H9 (cell line): ENCODE measurements around the gene CSF1. TPM values are rescaled to one million over a fixed set of nuclear protein-coding genes. Genes with fewer than 3 reads are reported as not detected.

Experiments
- DNase-seq: peaks from one replicate; pipeline ENCODE4 v3.0.0-alpha.2; 2017
- H2AFZ ChIP-seq: one replicate; pipeline ENCODE4 v1.6.1; 2013; ENCODE audit warnings: mild to moderate bottlenecking, low read length, control low read depth, moderate library complexity
- H2AK5ac ChIP-seq: 2 replicates; pipeline ENCODE4 v1.6.1; 2013; ENCODE audit warnings: low read length, control low read depth, mixed read lengths; ENCODE audit not compliant: insufficient read length
- H2BK120ac ChIP-seq: one replicate; pipeline ENCODE4 v1.6.1; 2013; ENCODE audit warnings: low read depth, mild to moderate bottlenecking, low read length, control low read depth, inconsistent platforms; ENCODE audit not compliant: poor library complexity, severe bottlenecking
- H2BK12ac ChIP-seq: 2 replicates; pipeline ENCODE4 v1.6.1; 2013; ENCODE audit warnings: low read length, control low read depth, mixed read lengths, low read depth; ENCODE audit not compliant: insufficient read length
- H2BK15ac ChIP-seq: 2 replicates; pipeline ENCODE4 v1.6.1; 2013; ENCODE audit warnings: low read depth, low read length, control low read depth
- H2BK20ac ChIP-seq: one replicate; pipeline ENCODE4 v1.6.1; 2013; ENCODE audit warnings: low read depth, mild to moderate bottlenecking, low read length, control low read depth, inconsistent platforms; ENCODE audit not compliant: poor library complexity, severe bottlenecking
- H2BK5ac ChIP-seq: 2 replicates; pipeline ENCODE4 v1.6.1; 2013; ENCODE audit warnings: low read length, control low read depth, mixed read lengths; ENCODE audit not compliant: insufficient read length
- H3K14ac ChIP-seq: 2 replicates; pipeline ENCODE4 v1.6.1; 2013; ENCODE audit warnings: low read length, control low read depth; ENCODE audit not compliant: insufficient read depth
- H3K18ac ChIP-seq: 2 replicates; pipeline ENCODE4 v1.6.1; 2013; ENCODE audit warnings: low read depth, mild to moderate bottlenecking, mixed read lengths, low read length, control low read depth; ENCODE audit not compliant: insufficient read length
- H3K23ac ChIP-seq: 2 replicates; pipeline ENCODE4 v1.6.1; 2013; ENCODE audit warnings: low read length, control low read depth, mixed read lengths, low read depth; ENCODE audit not compliant: insufficient read length
- H3K23me2 ChIP-seq: 2 replicates; pipeline ENCODE4 v1.6.1; 2013; ENCODE audit warnings: low read depth, mild to moderate bottlenecking, mixed read lengths, low read length, control low read depth; ENCODE audit not compliant: insufficient read length, poor library complexity, severe bottlenecking
- H3K27ac ChIP-seq: 2 replicates; pipeline ENCODE4 v1.5.1; 2013; ENCODE audit warnings: low read length, control low read depth, mixed read lengths, low read depth; ENCODE audit not compliant: insufficient read length
- H3K27me3 ChIP-seq: 2 replicates; pipeline ENCODE4 v1.6.1; 2013; ENCODE audit warnings: low read length, control low read depth, inconsistent platforms; ENCODE audit not compliant: insufficient read depth
- H3K4ac ChIP-seq: 2 replicates; pipeline ENCODE4 v1.6.1; 2013; ENCODE audit warnings: low read depth, mild to moderate bottlenecking, control low read depth, inconsistent platforms, low read length, moderate library complexity
- H3K4me1 ChIP-seq: 2 replicates; pipeline ENCODE4 v1.6.1; 2013; ENCODE audit warnings: low read length, control low read depth, inconsistent platforms; ENCODE audit not compliant: insufficient read depth
- H3K4me2 ChIP-seq: 2 replicates; pipeline ENCODE4 v1.6.1; 2013; ENCODE audit warnings: low read length, control low read depth, mixed read lengths; ENCODE audit not compliant: insufficient read length, insufficient read depth
- H3K56ac ChIP-seq: 2 replicates; pipeline ENCODE4 v1.6.1; 2013; ENCODE audit warnings: low read depth, mild to moderate bottlenecking, mixed read lengths, low read length, control low read depth; ENCODE audit not compliant: insufficient read length
- H3K79me1 ChIP-seq: 2 replicates; pipeline ENCODE4 v1.6.1; 2013; ENCODE audit warnings: low read depth, mild to moderate bottlenecking, moderate library complexity, low read length, control low read depth, inconsistent platforms; ENCODE audit not compliant: insufficient read depth, poor library complexity, severe bottlenecking
- H3K79me2 ChIP-seq: 2 replicates; pipeline ENCODE4 v1.6.1; 2013; ENCODE audit warnings: low read length, control low read depth, inconsistent platforms; ENCODE audit not compliant: insufficient read depth
- H3K9ac ChIP-seq: 2 replicates; pipeline ENCODE4 v1.6.1; 2013; ENCODE audit warnings: low read length, control low read depth, mixed read lengths; ENCODE audit not compliant: insufficient read length; ENCODE audit errors: extremely low read depth
- H3K9me3 ChIP-seq: one replicate; pipeline ENCODE4 v1.6.1; 2013; ENCODE audit warnings: low read depth, low read length, inconsistent platforms; ENCODE audit not compliant: control insufficient read depth
- H3T11ph ChIP-seq: one replicate; pipeline ENCODE4 v1.6.1; 2013; ENCODE audit warnings: mild to moderate bottlenecking, low read length, control low read depth, inconsistent platforms
- H4K20me1 ChIP-seq: one replicate; pipeline ENCODE4 v1.6.1; 2013; ENCODE audit not compliant: control insufficient read depth, insufficient read length, insufficient read depth
- H4K5ac ChIP-seq: 2 replicates; pipeline ENCODE4 v1.6.1; 2013; ENCODE audit warnings: low read depth, mild to moderate bottlenecking, mixed read lengths, low read length, control low read depth; ENCODE audit not compliant: insufficient read length
- H4K8ac ChIP-seq: replicated peaks from 2 replicates; pipeline ENCODE4 v1.6.1; 2013; ENCODE audit warnings: low read length, control low read depth, mixed read lengths, low read depth; ENCODE audit not compliant: insufficient read length
- H4K91ac ChIP-seq: 2 replicates; pipeline ENCODE4 v1.6.1; 2013; ENCODE audit warnings: low read depth, mild to moderate bottlenecking, moderate library complexity, mixed read lengths, low read length, control low read depth; ENCODE audit not compliant: insufficient read length
- H3K27ac Mint-ChIP-seq, 3 experiments: 2 replicates in 2 of 3; 3 replicates in 1 of 3; pipeline ENCODE4 v1.8.0; 2020 to 2021; ENCODE audit warnings: mixed read lengths in 3 of 3, mild to moderate bottlenecking in 1 of 3, moderate library complexity in 1 of 3
- H3K27me3 Mint-ChIP-seq: 2 replicates; pipeline ENCODE4 v1.8.0; 2021; ENCODE audit warnings: low read depth, mild to moderate bottlenecking, moderate library complexity, mixed read lengths
- H3K36me3 Mint-ChIP-seq, 3 experiments: 2 replicates in 2 of 3; 3 replicates in 1 of 3; pipeline ENCODE4 v1.8.0; 2020 to 2021; ENCODE audit warnings: low read depth in 3 of 3, mixed read lengths in 3 of 3; ENCODE audit not compliant: insufficient read depth in 1 of 3
- H3K4me1 Mint-ChIP-seq, 2 experiments: 2 replicates each; pipeline ENCODE4 v1.8.0; 2020; ENCODE audit warnings: mixed read lengths in 2 of 2
- H3K4me3 Mint-ChIP-seq, 2 experiments: 2 replicates in 1 of 2; 3 replicates in 1 of 2; pipeline ENCODE4 v1.8.0; 2020 to 2021; ENCODE audit warnings: mild to moderate bottlenecking in 2 of 2, mixed read lengths in 2 of 2, moderate library complexity in 1 of 2
- H3K9me3 Mint-ChIP-seq, 2 experiments: 2 replicates in 1 of 2; 3 replicates in 1 of 2; pipeline ENCODE4 v1.8.0; 2020; ENCODE audit warnings: mild to moderate bottlenecking in 2 of 2, mixed read lengths in 2 of 2, moderate library complexity in 1 of 2
- WGBS: extraction: QIAGEN DNeasy Blood & Tissue Kit; methylation state at CpG from one replicate; pipeline ENCODE4 v1.1.7; 2013; ENCODE audit warnings: missing lambda C conversion rate, low lambda C conversion rate, mixed read lengths; ENCODE audit not compliant: insufficient read length; ENCODE audit errors: extremely low coverage; 5-methylcytosine and 5-hydroxymethylcytosine counted together
- total RNA-seq: library from RNA; stranded (reverse); gene quantifications from 2 replicates; pipeline ENCODE4 v1.2.1, GENCODE V29; 2021
- TF ChIP-seq, protein P1 (sequence below): fragments of 200-600 bp; sonication (generic); conservative IDR thresholded peaks from 3 replicates; pipeline ENCODE4 v1.8.0; 2021; ENCODE audit warnings: antibody characterized with exemption, mild to moderate bottlenecking

CSF1 gene
- total RNA-seq, 1 experiment from 2014 or later: 2.3 TPM

DNA sequence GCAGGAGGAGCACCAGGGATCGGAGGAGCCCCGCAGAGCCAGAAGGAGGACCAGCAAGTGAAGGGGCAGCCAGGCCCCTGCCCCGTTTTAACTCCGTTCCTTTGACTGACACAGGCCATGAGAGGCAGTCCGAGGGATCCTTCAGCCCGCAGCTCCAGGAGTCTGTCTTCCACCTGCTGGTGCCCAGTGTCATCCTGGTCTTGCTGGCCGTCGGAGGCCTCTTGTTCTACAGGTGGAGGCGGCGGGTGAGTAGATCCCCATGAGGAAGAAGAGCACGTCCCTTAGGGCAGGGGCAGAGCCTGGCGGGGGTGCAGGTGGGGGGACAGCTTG lies 13.3 kb downstream of the CSF1 start:
- Histone ChIP-seq H3K56ac (no peak overlapping the region), H3K79me2 (no peaks in the 10 kb centered on the region), H3K27me3 (no peaks in the 10 kb centered on the region), H3K4me1 (no peaks in the 10 kb centered on the region), H3K9me3 (no peaks in the 10 kb centered on the region), H4K5ac (no peak overlapping the region), H3K4ac (no peak overlapping the region), H3K23me2 (peaks cover 4% of the 10 kb centered on the region), H2BK12ac (no peak overlapping the region), H4K8ac (no peak overlapping the region), H3K27ac (no peak overlapping the region), H2BK20ac (no peak overlapping the region), H3K9ac (no peak overlapping the region), H3K79me1 (no peaks in the 10 kb centered on the region), H2AK5ac (no peak overlapping the region), H3K4me2 (no peak overlapping the region), H3K14ac (no peak overlapping the region), H2BK15ac (no peak overlapping the region), H2BK120ac (no peak overlapping the region), H4K91ac (no peak overlapping the region), H2AFZ (no peak overlapping the region), H3T11ph (no peak overlapping the region), H3K23ac (no peak overlapping the region), H4K20me1 (no peaks in the 10 kb centered on the region), H2BK5ac (no peak overlapping the region), H3K18ac (no peak overlapping the region)
- Mint-ChIP-seq H3K36me3 (peaks cover 7 to 35% (median 18%) of the 10 kb centered on the region in 3 experiments; a peak in 6 of 7 replicates), H3K27ac (peak overlapping the region in 2 of 3 experiments; percentile 13 to 38; a peak in 2 of 7 replicates), H3K4me3 (no peak overlapping the region; a peak in 1 of 5 replicates), H3K4me1 (peaks cover 0 to 8% of the 10 kb centered on the region in 2 experiments; a peak in 2 of 4 replicates), H3K9me3 (no peaks in the 10 kb centered on the region), H3K27me3 (peaks cover 1% of the 10 kb centered on the region)
- DNase-seq: no peak
- no CpG with 5 or more reads among the region's 12 CpGs for WGBS
- TF ChIP-seq, protein P1, sequence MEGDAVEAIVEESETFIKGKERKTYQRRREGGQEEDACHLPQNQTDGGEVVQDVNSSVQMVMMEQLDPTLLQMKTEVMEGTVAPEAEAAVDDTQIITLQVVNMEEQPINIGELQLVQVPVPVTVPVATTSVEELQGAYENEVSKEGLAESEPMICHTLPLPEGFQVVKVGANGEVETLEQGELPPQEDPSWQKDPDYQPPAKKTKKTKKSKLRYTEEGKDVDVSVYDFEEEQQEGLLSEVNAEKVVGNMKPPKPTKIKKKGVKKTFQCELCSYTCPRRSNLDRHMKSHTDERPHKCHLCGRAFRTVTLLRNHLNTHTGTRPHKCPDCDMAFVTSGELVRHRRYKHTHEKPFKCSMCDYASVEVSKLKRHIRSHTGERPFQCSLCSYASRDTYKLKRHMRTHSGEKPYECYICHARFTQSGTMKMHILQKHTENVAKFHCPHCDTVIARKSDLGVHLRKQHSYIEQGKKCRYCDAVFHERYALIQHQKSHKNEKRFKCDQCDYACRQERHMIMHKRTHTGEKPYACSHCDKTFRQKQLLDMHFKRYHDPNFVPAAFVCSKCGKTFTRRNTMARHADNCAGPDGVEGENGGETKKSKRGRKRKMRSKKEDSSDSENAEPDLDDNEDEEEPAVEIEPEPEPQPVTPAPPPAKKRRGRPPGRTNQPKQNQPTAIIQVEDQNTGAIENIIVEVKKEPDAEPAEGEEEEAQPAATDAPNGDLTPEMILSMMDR: no peak
